H9 (cell line): ENCODE data around the gene MRPL36. TPM values are rescaled to one million over a fixed set of nuclear protein-coding genes. Genes with fewer than 3 reads are reported as not detected.

ENCODE experiments used
- DNase-seq: peaks from one replicate; pipeline ENCODE4 v3.0.0-alpha.2; 2017
- H2AFZ ChIP-seq: one replicate; pipeline ENCODE4 v1.6.1; 2013; ENCODE audit warnings: mild to moderate bottlenecking, low read length, control low read depth, moderate library complexity
- H2AK5ac ChIP-seq: 2 replicates; pipeline ENCODE4 v1.6.1; 2013; ENCODE audit warnings: low read length, control low read depth, mixed read lengths; ENCODE audit not compliant: insufficient read length
- H2BK120ac ChIP-seq: one replicate; pipeline ENCODE4 v1.6.1; 2013; ENCODE audit warnings: low read depth, mild to moderate bottlenecking, low read length, control low read depth, inconsistent platforms; ENCODE audit not compliant: poor library complexity, severe bottlenecking
- H2BK12ac ChIP-seq: 2 replicates; pipeline ENCODE4 v1.6.1; 2013; ENCODE audit warnings: low read length, control low read depth, mixed read lengths, low read depth; ENCODE audit not compliant: insufficient read length
- H2BK15ac ChIP-seq: 2 replicates; pipeline ENCODE4 v1.6.1; 2013; ENCODE audit warnings: low read depth, low read length, control low read depth
- H2BK20ac ChIP-seq: one replicate; pipeline ENCODE4 v1.6.1; 2013; ENCODE audit warnings: low read depth, mild to moderate bottlenecking, low read length, control low read depth, inconsistent platforms; ENCODE audit not compliant: poor library complexity, severe bottlenecking
- H2BK5ac ChIP-seq: 2 replicates; pipeline ENCODE4 v1.6.1; 2013; ENCODE audit warnings: low read length, control low read depth, mixed read lengths; ENCODE audit not compliant: insufficient read length
- H3K14ac ChIP-seq: 2 replicates; pipeline ENCODE4 v1.6.1; 2013; ENCODE audit warnings: low read length, control low read depth; ENCODE audit not compliant: insufficient read depth
- H3K18ac ChIP-seq: 2 replicates; pipeline ENCODE4 v1.6.1; 2013; ENCODE audit warnings: low read depth, mild to moderate bottlenecking, mixed read lengths, low read length, control low read depth; ENCODE audit not compliant: insufficient read length
- H3K23ac ChIP-seq: 2 replicates; pipeline ENCODE4 v1.6.1; 2013; ENCODE audit warnings: low read length, control low read depth, mixed read lengths, low read depth; ENCODE audit not compliant: insufficient read length
- H3K23me2 ChIP-seq: 2 replicates; pipeline ENCODE4 v1.6.1; 2013; ENCODE audit warnings: low read depth, mild to moderate bottlenecking, mixed read lengths, low read length, control low read depth; ENCODE audit not compliant: insufficient read length, poor library complexity, severe bottlenecking
- H3K27ac ChIP-seq: 2 replicates; pipeline ENCODE4 v1.5.1; 2013; ENCODE audit warnings: low read length, control low read depth, mixed read lengths, low read depth; ENCODE audit not compliant: insufficient read length
- H3K27me3 ChIP-seq: 2 replicates; pipeline ENCODE4 v1.6.1; 2013; ENCODE audit warnings: low read length, control low read depth, inconsistent platforms; ENCODE audit not compliant: insufficient read depth
- H3K4ac ChIP-seq: 2 replicates; pipeline ENCODE4 v1.6.1; 2013; ENCODE audit warnings: low read depth, mild to moderate bottlenecking, control low read depth, inconsistent platforms, low read length, moderate library complexity
- H3K4me1 ChIP-seq: 2 replicates; pipeline ENCODE4 v1.6.1; 2013; ENCODE audit warnings: low read length, control low read depth, inconsistent platforms; ENCODE audit not compliant: insufficient read depth
- H3K4me2 ChIP-seq: 2 replicates; pipeline ENCODE4 v1.6.1; 2013; ENCODE audit warnings: low read length, control low read depth, mixed read lengths; ENCODE audit not compliant: insufficient read length, insufficient read depth
- H3K56ac ChIP-seq: 2 replicates; pipeline ENCODE4 v1.6.1; 2013; ENCODE audit warnings: low read depth, mild to moderate bottlenecking, mixed read lengths, low read length, control low read depth; ENCODE audit not compliant: insufficient read length
- H3K79me1 ChIP-seq: 2 replicates; pipeline ENCODE4 v1.6.1; 2013; ENCODE audit warnings: low read depth, mild to moderate bottlenecking, moderate library complexity, low read length, control low read depth, inconsistent platforms; ENCODE audit not compliant: insufficient read depth, poor library complexity, severe bottlenecking
- H3K79me2 ChIP-seq: 2 replicates; pipeline ENCODE4 v1.6.1; 2013; ENCODE audit warnings: low read length, control low read depth, inconsistent platforms; ENCODE audit not compliant: insufficient read depth
- H3K9ac ChIP-seq: 2 replicates; pipeline ENCODE4 v1.6.1; 2013; ENCODE audit warnings: low read length, control low read depth, mixed read lengths; ENCODE audit not compliant: insufficient read length; ENCODE audit errors: extremely low read depth
- H3K9me3 ChIP-seq: one replicate; pipeline ENCODE4 v1.6.1; 2013; ENCODE audit warnings: low read depth, low read length, inconsistent platforms; ENCODE audit not compliant: control insufficient read depth
- H3T11ph ChIP-seq: one replicate; pipeline ENCODE4 v1.6.1; 2013; ENCODE audit warnings: mild to moderate bottlenecking, low read length, control low read depth, inconsistent platforms
- H4K20me1 ChIP-seq: one replicate; pipeline ENCODE4 v1.6.1; 2013; ENCODE audit not compliant: control insufficient read depth, insufficient read length, insufficient read depth
- H4K5ac ChIP-seq: 2 replicates; pipeline ENCODE4 v1.6.1; 2013; ENCODE audit warnings: low read depth, mild to moderate bottlenecking, mixed read lengths, low read length, control low read depth; ENCODE audit not compliant: insufficient read length
- H4K8ac ChIP-seq: replicated peaks from 2 replicates; pipeline ENCODE4 v1.6.1; 2013; ENCODE audit warnings: low read length, control low read depth, mixed read lengths, low read depth; ENCODE audit not compliant: insufficient read length
- H4K91ac ChIP-seq: 2 replicates; pipeline ENCODE4 v1.6.1; 2013; ENCODE audit warnings: low read depth, mild to moderate bottlenecking, moderate library complexity, mixed read lengths, low read length, control low read depth; ENCODE audit not compliant: insufficient read length
- H3K27ac Mint-ChIP-seq, 3 experiments: 2 replicates in 2 of 3; 3 replicates in 1 of 3; pipeline ENCODE4 v1.8.0; 2020 to 2021; ENCODE audit warnings: mixed read lengths in 3 of 3, mild to moderate bottlenecking in 1 of 3, moderate library complexity in 1 of 3
- H3K27me3 Mint-ChIP-seq: 2 replicates; pipeline ENCODE4 v1.8.0; 2021; ENCODE audit warnings: low read depth, mild to moderate bottlenecking, moderate library complexity, mixed read lengths
- H3K36me3 Mint-ChIP-seq, 3 experiments: 2 replicates in 2 of 3; 3 replicates in 1 of 3; pipeline ENCODE4 v1.8.0; 2020 to 2021; ENCODE audit warnings: low read depth in 3 of 3, mixed read lengths in 3 of 3; ENCODE audit not compliant: insufficient read depth in 1 of 3
- H3K4me1 Mint-ChIP-seq, 2 experiments: 2 replicates each; pipeline ENCODE4 v1.8.0; 2020; ENCODE audit warnings: mixed read lengths in 2 of 2
- H3K4me3 Mint-ChIP-seq, 2 experiments: 2 replicates in 1 of 2; 3 replicates in 1 of 2; pipeline ENCODE4 v1.8.0; 2020 to 2021; ENCODE audit warnings: mild to moderate bottlenecking in 2 of 2, mixed read lengths in 2 of 2, moderate library complexity in 1 of 2
- H3K9me3 Mint-ChIP-seq, 2 experiments: 2 replicates in 1 of 2; 3 replicates in 1 of 2; pipeline ENCODE4 v1.8.0; 2020; ENCODE audit warnings: mild to moderate bottlenecking in 2 of 2, mixed read lengths in 2 of 2, moderate library complexity in 1 of 2
- WGBS: extraction: QIAGEN DNeasy Blood & Tissue Kit; methylation state at CpG from one replicate; pipeline ENCODE4 v1.1.7; 2013; ENCODE audit warnings: missing lambda C conversion rate, low lambda C conversion rate, mixed read lengths; ENCODE audit not compliant: insufficient read length; ENCODE audit errors: extremely low coverage; 5-methylcytosine and 5-hydroxymethylcytosine counted together
- total RNA-seq: library from RNA; stranded (reverse); gene quantifications from 2 replicates; pipeline ENCODE4 v1.2.1, GENCODE V29; 2021
- TF ChIP-seq, protein P1 (sequence below): fragments of 200-600 bp; sonication (generic); conservative IDR thresholded peaks from 3 replicates; pipeline ENCODE4 v1.8.0; 2021; ENCODE audit warnings: antibody characterized with exemption, mild to moderate bottlenecking

Gene MRPL36
- total RNA-seq, 1 experiment from 2014 or later, result 67.3 TPM

DNA sequence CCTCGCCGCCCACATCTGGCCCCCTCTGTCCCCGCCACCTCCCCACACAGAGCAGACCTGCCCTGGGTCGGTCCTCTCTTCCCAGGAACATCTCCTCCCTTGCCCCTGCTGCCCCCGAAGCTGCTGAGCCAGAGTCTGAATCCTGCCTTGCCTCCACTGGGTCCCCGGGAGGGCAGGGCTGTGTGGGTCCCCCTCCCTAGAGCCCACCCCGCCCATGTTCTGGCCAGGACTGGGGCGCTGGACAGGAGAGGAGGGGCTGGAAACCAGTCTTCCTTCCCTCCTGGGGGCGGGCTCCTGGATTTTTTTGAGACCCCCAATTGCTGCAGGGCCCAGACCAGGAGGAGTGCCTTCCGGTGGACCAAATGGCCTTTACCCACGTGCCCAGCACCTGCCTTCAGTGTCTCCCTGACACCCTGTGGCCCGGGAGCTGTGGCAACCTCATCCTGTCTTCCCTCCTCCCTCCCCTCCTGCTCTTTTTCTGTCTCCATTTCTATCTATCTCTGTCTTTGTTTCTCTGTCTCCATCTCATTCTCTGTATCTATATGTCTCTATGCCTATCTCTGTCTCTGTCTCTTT is 12.1 kb downstream of the MRPL36 start:
- no peak overlapping the region for H4K8ac ChIP-seq
- WGBS, result no CpG with 5 or more reads among the region's 12 CpGs

More for the DNA sequence above, 12.1 kb downstream of the MRPL36 start:
- Mint-ChIP-seq H3K36me3 (no peaks in the 10 kb centered on the region), H3K27me3 (no peaks in the 10 kb centered on the region; the same call in 1 of the 2 replicates), H3K9me3 (no peaks in the 10 kb centered on the region; a peak in 1 of 5 replicates), H3K4me1 (peaks cover 20 to 23% of the 10 kb centered on the region in 2 experiments), H3K27ac (no peak overlapping the region), H3K4me3 (no peak overlapping the region)
- TF ChIP-seq, protein P1, sequence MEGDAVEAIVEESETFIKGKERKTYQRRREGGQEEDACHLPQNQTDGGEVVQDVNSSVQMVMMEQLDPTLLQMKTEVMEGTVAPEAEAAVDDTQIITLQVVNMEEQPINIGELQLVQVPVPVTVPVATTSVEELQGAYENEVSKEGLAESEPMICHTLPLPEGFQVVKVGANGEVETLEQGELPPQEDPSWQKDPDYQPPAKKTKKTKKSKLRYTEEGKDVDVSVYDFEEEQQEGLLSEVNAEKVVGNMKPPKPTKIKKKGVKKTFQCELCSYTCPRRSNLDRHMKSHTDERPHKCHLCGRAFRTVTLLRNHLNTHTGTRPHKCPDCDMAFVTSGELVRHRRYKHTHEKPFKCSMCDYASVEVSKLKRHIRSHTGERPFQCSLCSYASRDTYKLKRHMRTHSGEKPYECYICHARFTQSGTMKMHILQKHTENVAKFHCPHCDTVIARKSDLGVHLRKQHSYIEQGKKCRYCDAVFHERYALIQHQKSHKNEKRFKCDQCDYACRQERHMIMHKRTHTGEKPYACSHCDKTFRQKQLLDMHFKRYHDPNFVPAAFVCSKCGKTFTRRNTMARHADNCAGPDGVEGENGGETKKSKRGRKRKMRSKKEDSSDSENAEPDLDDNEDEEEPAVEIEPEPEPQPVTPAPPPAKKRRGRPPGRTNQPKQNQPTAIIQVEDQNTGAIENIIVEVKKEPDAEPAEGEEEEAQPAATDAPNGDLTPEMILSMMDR, result no peak
- Histone ChIP-seq H3K4me1 (peaks cover 3% of the 10 kb centered on the region; the same call in 1 of the 2 replicates), H3K4me2 (no peak overlapping the region), H4K91ac (no peak overlapping the region), H2AK5ac (no peak overlapping the region), H3K18ac (no peak overlapping the region), H3T11ph (no peak overlapping the region), H3K27ac (no peak overlapping the region), H2BK15ac (no peak overlapping the region), H2BK120ac (no peak overlapping the region), H3K9ac (no peak overlapping the region), H3K27me3 (no peaks in the 10 kb centered on the region), H3K79me1 (no peaks in the 10 kb centered on the region), H3K14ac (no peak overlapping the region), H3K23ac (no peak overlapping the region), H2AFZ (no peak overlapping the region), H2BK12ac (no peak overlapping the region), H2BK5ac (no peak overlapping the region), H3K79me2 (no peaks in the 10 kb centered on the region), H3K56ac (no peak overlapping the region), H2BK20ac (no peak overlapping the region), H3K9me3 (no peaks in the 10 kb centered on the region), H4K5ac (no peak overlapping the region), H3K4ac (no peak overlapping the region), H4K20me1 (no peaks in the 10 kb centered on the region), H3K23me2 (peaks cover 2% of the 10 kb centered on the region)
- no peak for DNase-seq
